Activated naive CD8-positive, alpha-beta T cell treated with anti-CD3 and anti-CD28 coated beads, Interleukin-2, amount 50 U/mL, for 24 hours (primary cell): ENCODE measurements around the gene PEX10.

ENCODE experiments used
- ATAC-seq: fragments of 150-1000 bp; cut with Tn5 transposase; one replicate; pipeline ENCODE4 v1.10.0; 2021
- DNase-seq: peaks from one replicate; pipeline ENCODE4 v3.0.0; 2021
- H3K27ac Mint-ChIP-seq: one replicate; pipeline ENCODE4 v1.8.0; 2021; ENCODE audit warnings: mild to moderate bottlenecking, mixed read lengths
- H3K27me3 Mint-ChIP-seq: one replicate; pipeline ENCODE4 v1.8.0; 2021; ENCODE audit warnings: mixed read lengths
- H3K36me3 Mint-ChIP-seq: one replicate; pipeline ENCODE4 v1.8.0; 2021; ENCODE audit warnings: low read depth, mixed read lengths
- H3K4me1 Mint-ChIP-seq: one replicate; pipeline ENCODE4 v1.8.0; 2021; ENCODE audit warnings: mixed read lengths
- H3K4me3 Mint-ChIP-seq: one replicate; pipeline ENCODE4 v1.8.0; 2021; ENCODE audit warnings: mild to moderate bottlenecking, moderate library complexity, mixed read lengths
- H3K9me3 Mint-ChIP-seq: one replicate; pipeline ENCODE4 v1.8.0; 2021; ENCODE audit warnings: mixed read lengths

The PEX10 gene

GRCh38 chr1:2397007-2397679 lies 15.2 kb downstream of the PEX10 start:
- Mint-ChIP-seq H3K27me3 (no peaks in the 10 kb centered on the region), H3K27ac (no peak overlapping the region), H3K36me3 (peaks cover 55% of the 10 kb centered on the region), H3K4me3 (no peak overlapping the region), H3K9me3 (no peaks in the 10 kb centered on the region), H3K4me1 (peaks cover 30% of the 10 kb centered on the region)
- ATAC-seq = no peak
- DNase-seq = no peak

- H3K27me3 Mint-ChIP-seq = no peaks in the 10 kb centered on the region
- no peak for DNase-seq
- H3K27ac Mint-ChIP-seq = no peak overlapping the region
- H3K36me3 Mint-ChIP-seq = peaks cover 50% of the 10 kb centered on the region
- H3K4me1 Mint-ChIP-seq = peaks cover 30% of the 10 kb centered on the region
- ATAC-seq = no peak
- H3K9me3 Mint-ChIP-seq = no peaks in the 10 kb centered on the region
- H3K4me3 Mint-ChIP-seq = no peak overlapping the region
Observed at GRCh38 chr1:2396476-2396875, 15.9 kb downstream of the PEX10 start.

GRCh38 chr1:2396059-2396458 lies 16.3 kb downstream of the PEX10 start:
- DNase-seq (no peak), ATAC-seq (no peak)
- no peak overlapping the region for H3K4me3 Mint-ChIP-seq
- no peaks in the 10 kb centered on the region for H3K9me3 Mint-ChIP-seq
- H3K27me3 Mint-ChIP-seq = no peaks in the 10 kb centered on the region
- H3K4me1 Mint-ChIP-seq = peaks cover 30% of the 10 kb centered on the region
- H3K36me3 Mint-ChIP-seq = peaks cover 49% of the 10 kb centered on the region
- H3K27ac Mint-ChIP-seq = no peak overlapping the region

GRCh38 chr1:2395245-2395644 lies 17.1 kb downstream of the PEX10 start:
- Mint-ChIP-seq H3K27me3 (no peaks in the 10 kb centered on the region), H3K4me1 (peaks cover 31% of the 10 kb centered on the region), H3K4me3 (no peak overlapping the region), H3K36me3 (peaks cover 44% of the 10 kb centered on the region), H3K9me3 (no peaks in the 10 kb centered on the region), H3K27ac (peak overlapping the region; percentile 52)
- no peak for DNase-seq
- no peak for ATAC-seq

- Mint-ChIP-seq H3K4me3 (no peak overlapping the region), H3K9me3 (no peaks in the 10 kb centered on the region), H3K4me1 (peaks cover 35% of the 10 kb centered on the region), H3K27ac (peak overlapping the region; percentile 52), H3K36me3 (peaks cover 44% of the 10 kb centered on the region), H3K27me3 (no peaks in the 10 kb centered on the region)
- DNase-seq (no peak), ATAC-seq (no peak)
Observed at GRCh38 chr1:2394761-2395160, 17.6 kb downstream of the PEX10 start.

GRCh38 chr1:2394220-2394619 lies 18.1 kb downstream of the PEX10 start:
- Mint-ChIP-seq H3K4me1 (peaks cover 37% of the 10 kb centered on the region), H3K27me3 (no peaks in the 10 kb centered on the region), H3K36me3 (peaks cover 40% of the 10 kb centered on the region), H3K4me3 (no peak overlapping the region), H3K9me3 (no peaks in the 10 kb centered on the region), H3K27ac (peak overlapping the region; percentile 52)
- ATAC-seq (no peak), DNase-seq (no peak)

- H3K36me3 Mint-ChIP-seq = peaks cover 34% of the 10 kb centered on the region
- no peak for ATAC-seq
- no peaks in the 10 kb centered on the region for H3K27me3 Mint-ChIP-seq
- no peaks in the 10 kb centered on the region for H3K9me3 Mint-ChIP-seq
- no peak for DNase-seq
- peak overlapping the region; percentile 87 for H3K27ac Mint-ChIP-seq
- H3K4me3 Mint-ChIP-seq = peak overlapping the region; percentile 89
- H3K4me1 Mint-ChIP-seq = peaks cover 37% of the 10 kb centered on the region
Observed at GRCh38 chr1:2393471-2393877, 18.9 kb downstream of the PEX10 start.

GRCh38 chr1:2392686-2393085 lies 19.7 kb downstream of the PEX10 start:
- Mint-ChIP-seq H3K4me3 (peak overlapping the region; percentile 89), H3K27ac (peak overlapping the region; percentile 87), H3K9me3 (no peaks in the 10 kb centered on the region), H3K4me1 (peaks cover 37% of the 10 kb centered on the region), H3K36me3 (peaks cover 31% of the 10 kb centered on the region), H3K27me3 (no peaks in the 10 kb centered on the region)
- DNase-seq = no peak
- ATAC-seq = no peak

- ATAC-seq (peak; percentile 4), DNase-seq (no peak)
- peak overlapping the region; percentile 89 for H3K4me3 Mint-ChIP-seq
- no peaks in the 10 kb centered on the region for H3K9me3 Mint-ChIP-seq
- H3K27me3 Mint-ChIP-seq = no peaks in the 10 kb centered on the region
- H3K36me3 Mint-ChIP-seq = peaks cover 29% of the 10 kb centered on the region
- H3K4me1 Mint-ChIP-seq = peaks cover 37% of the 10 kb centered on the region
- peak overlapping the region; percentile 87 for H3K27ac Mint-ChIP-seq
Observed at GRCh38 chr1:2391931-2392509, 20.3 kb downstream of the PEX10 start.

GRCh38 chr1:2391041-2391930 lies 21.1 kb downstream of the PEX10 start, which contains the start of the genes MORN1 and RER1:
TSS of gene MORN1 (minus strand) at chr1:2391554. CDS start at chr1:2391533, 21 bp downstream.
TSS of gene RER1 (plus strand) at chr1:2391841. CDS start at chr1:2395791, 3,950 bp downstream.
- Mint-ChIP-seq H3K27ac (peak within 1 kb of the TSS; percentile 87), H3K4me3 (peak within 1 kb of the TSS; percentile 89), H3K36me3 (peaks cover 26% of the 10 kb centered on the region), H3K4me1 (peaks cover 35% of the 10 kb centered on the region), H3K27me3 (no peaks in the 10 kb centered on the region), H3K9me3 (no peaks in the 10 kb centered on the region)
- DNase-seq (peak; percentile 99), ATAC-seq (peak; percentile 98)

- Mint-ChIP-seq H3K4me1 (peaks cover 32% of the 10 kb centered on the region), H3K36me3 (peaks cover 19% of the 10 kb centered on the region), H3K27ac (peak overlapping the region; percentile 39), H3K4me3 (peak overlapping the region; percentile 80), H3K27me3 (no peaks in the 10 kb centered on the region), H3K9me3 (no peaks in the 10 kb centered on the region)
- no peak for DNase-seq
- ATAC-seq = no peak
Observed at GRCh38 chr1:2389644-2390043, 22.7 kb downstream of the PEX10 start.

GRCh38 chr1:2388004-2388913 lies 24.1 kb downstream of the PEX10 start:
- DNase-seq (no peak), ATAC-seq (no peak)
- Mint-ChIP-seq H3K27me3 (no peaks in the 10 kb centered on the region), H3K36me3 (peaks cover 10% of the 10 kb centered on the region), H3K9me3 (no peaks in the 10 kb centered on the region), H3K27ac (no peak overlapping the region), H3K4me1 (peaks cover 20% of the 10 kb centered on the region), H3K4me3 (no peak overlapping the region)

GRCh38 chr1:2386636-2387611 lies 25.4 kb downstream of the PEX10 start:
- no peaks in the 10 kb centered on the region for H3K27me3 Mint-ChIP-seq
- H3K4me3 Mint-ChIP-seq = no peak overlapping the region
- peaks cover 9% of the 10 kb centered on the region for H3K4me1 Mint-ChIP-seq
- ATAC-seq (no peak), DNase-seq (no peak)
- H3K27ac Mint-ChIP-seq = no peak overlapping the region
- H3K36me3 Mint-ChIP-seq = no peaks in the 10 kb centered on the region
- no peaks in the 10 kb centered on the region for H3K9me3 Mint-ChIP-seq
